HFFc6 (cell line): ENCODE results near the gene NDN. TPM values are rescaled to one million over a fixed set of nuclear protein-coding genes. Genes with fewer than 3 reads are reported as not detected.
A peak's percentile ranks its signal among the peaks of the same experiment; 100 is the strongest.

ENCODE experiments used
- DNase-seq: peaks from one replicate; pipeline ENCODE4 v3.0.0-alpha.2; 2018
- H3K27ac Mint-ChIP-seq: 2 replicates; pipeline ENCODE4 v1.8.0; 2020; ENCODE audit warnings: mild to moderate bottlenecking, mixed read lengths
- H3K27me3 Mint-ChIP-seq: 2 replicates; pipeline ENCODE4 v1.8.0; 2021; ENCODE audit warnings: mild to moderate bottlenecking, moderate library complexity, mixed read lengths; ENCODE audit not compliant: insufficient read depth
- H3K36me3 Mint-ChIP-seq: 2 replicates; pipeline ENCODE4 v1.8.0; 2021; ENCODE audit warnings: low read depth, mixed read lengths
- H3K4me1 Mint-ChIP-seq: 2 replicates; pipeline ENCODE4 v1.8.0; 2020; ENCODE audit warnings: low read depth, mixed read lengths
- H3K4me3 Mint-ChIP-seq: 2 replicates; pipeline ENCODE4 v1.8.0; 2020; ENCODE audit warnings: mild to moderate bottlenecking, moderate library complexity, mixed read lengths
- H3K9me3 Mint-ChIP-seq: 2 replicates; pipeline ENCODE4 v1.8.0; 2020; ENCODE audit warnings: mild to moderate bottlenecking, mixed read lengths
- CTCF ChIP-seq: fragments of 200-600 bp; sonication (generic); IDR thresholded peaks from 2 replicates; pipeline ENCODE4 v1.5.0; 2021; ENCODE audit warnings: antibody characterized with exemption, mild to moderate bottlenecking
- total RNA-seq, 6 experiments: library from RNA; stranded (reverse); fragmentation: NEBNext Ultra II Directional; extraction: Animal tissue kit (Norgen Biotek cat#: 25700); gene quantifications; 2 replicates in 1 of 6; 3 replicates in 5 of 6; pipeline ENCODE4 v1.2.3, GENCODE V29; 2021

Gene NDN
- total RNA-seq, 6 experiments from 2014 or later: not detected

DNA sequence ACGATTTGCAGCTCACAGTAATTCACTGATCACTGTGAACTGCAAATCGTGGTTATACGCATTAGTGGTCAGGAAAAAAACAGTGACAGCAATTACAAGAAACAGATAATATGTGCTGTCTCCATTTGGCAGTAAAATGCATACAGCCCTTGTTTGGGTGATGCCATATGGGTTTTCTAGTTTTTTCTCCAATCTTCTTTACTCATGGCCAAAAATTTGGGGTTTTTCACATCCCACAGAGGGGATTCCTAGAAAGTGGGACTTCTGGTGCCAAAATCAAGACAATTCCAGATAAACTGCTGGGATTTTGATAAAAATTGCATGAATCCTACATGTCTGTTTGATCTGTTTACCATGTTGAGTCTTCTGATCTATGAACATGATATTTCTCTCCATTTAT, 15.6 kb downstream of the NDN start:
- no peak for DNase-seq
- H3K27me3 Mint-ChIP-seq: no peaks in the 10 kb centered on the region
- H3K27ac Mint-ChIP-seq: no peak overlapping the region
- H3K4me1 Mint-ChIP-seq: no peaks in the 10 kb centered on the region
- no peak overlapping the region for H3K4me3 Mint-ChIP-seq
- TF ChIP-seq CTCF: no peak
- H3K9me3 Mint-ChIP-seq: peaks cover 16% of the 10 kb centered on the region
- no peaks in the 10 kb centered on the region for H3K36me3 Mint-ChIP-seq

GRCh38 chr15:23670970-23671369, 16.1 kb downstream of the NDN start:
- TF ChIP-seq CTCF: no peak
- Mint-ChIP-seq H3K4me1 (no peaks in the 10 kb centered on the region), H3K27me3 (no peaks in the 10 kb centered on the region), H3K27ac (no peak overlapping the region), H3K9me3 (peaks cover 16% of the 10 kb centered on the region), H3K36me3 (no peaks in the 10 kb centered on the region), H3K4me3 (no peak overlapping the region)
- DNase-seq: no peak

DNA sequence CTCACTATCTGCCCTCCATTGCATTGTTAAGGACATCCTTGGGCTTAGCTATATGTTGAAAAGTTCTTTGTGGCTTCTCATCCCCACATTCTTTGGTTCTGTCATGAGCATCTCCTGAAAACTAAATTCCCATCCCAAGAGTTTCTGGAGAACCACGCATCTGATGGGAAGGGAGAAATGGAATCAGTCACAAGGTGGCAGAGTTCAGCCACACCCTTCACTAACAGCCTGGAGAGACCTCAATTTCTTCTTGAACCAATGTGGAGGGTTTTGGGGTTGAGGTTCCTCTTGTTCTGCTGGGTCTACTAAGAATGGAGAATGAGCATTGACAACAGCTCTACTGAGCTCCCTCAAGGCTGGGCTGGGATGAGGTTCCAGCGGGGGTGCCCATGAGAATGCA, 23.9 kb downstream of the NDN start:
- no peak for DNase-seq
- H3K9me3 Mint-ChIP-seq: peaks cover 16% of the 10 kb centered on the region
- no peak for TF ChIP-seq CTCF
- no peaks in the 10 kb centered on the region for H3K4me1 Mint-ChIP-seq
- H3K4me3 Mint-ChIP-seq: no peak overlapping the region
- H3K36me3 Mint-ChIP-seq: no peaks in the 10 kb centered on the region
- no peaks in the 10 kb centered on the region for H3K27me3 Mint-ChIP-seq
- no peak overlapping the region for H3K27ac Mint-ChIP-seq

GRCh38 chr15:23648920-23649515, 38.1 kb downstream of the NDN start:
- Mint-ChIP-seq H3K4me1 (no peaks in the 10 kb centered on the region), H3K36me3 (no peaks in the 10 kb centered on the region), H3K27me3 (no peaks in the 10 kb centered on the region), H3K27ac (no peak overlapping the region), H3K9me3 (peaks cover 4% of the 10 kb centered on the region; the same call in 1 of the 2 replicates), H3K4me3 (no peak overlapping the region)
- DNase-seq: no peak
- peak; percentile 75 for TF ChIP-seq CTCF

DNA sequence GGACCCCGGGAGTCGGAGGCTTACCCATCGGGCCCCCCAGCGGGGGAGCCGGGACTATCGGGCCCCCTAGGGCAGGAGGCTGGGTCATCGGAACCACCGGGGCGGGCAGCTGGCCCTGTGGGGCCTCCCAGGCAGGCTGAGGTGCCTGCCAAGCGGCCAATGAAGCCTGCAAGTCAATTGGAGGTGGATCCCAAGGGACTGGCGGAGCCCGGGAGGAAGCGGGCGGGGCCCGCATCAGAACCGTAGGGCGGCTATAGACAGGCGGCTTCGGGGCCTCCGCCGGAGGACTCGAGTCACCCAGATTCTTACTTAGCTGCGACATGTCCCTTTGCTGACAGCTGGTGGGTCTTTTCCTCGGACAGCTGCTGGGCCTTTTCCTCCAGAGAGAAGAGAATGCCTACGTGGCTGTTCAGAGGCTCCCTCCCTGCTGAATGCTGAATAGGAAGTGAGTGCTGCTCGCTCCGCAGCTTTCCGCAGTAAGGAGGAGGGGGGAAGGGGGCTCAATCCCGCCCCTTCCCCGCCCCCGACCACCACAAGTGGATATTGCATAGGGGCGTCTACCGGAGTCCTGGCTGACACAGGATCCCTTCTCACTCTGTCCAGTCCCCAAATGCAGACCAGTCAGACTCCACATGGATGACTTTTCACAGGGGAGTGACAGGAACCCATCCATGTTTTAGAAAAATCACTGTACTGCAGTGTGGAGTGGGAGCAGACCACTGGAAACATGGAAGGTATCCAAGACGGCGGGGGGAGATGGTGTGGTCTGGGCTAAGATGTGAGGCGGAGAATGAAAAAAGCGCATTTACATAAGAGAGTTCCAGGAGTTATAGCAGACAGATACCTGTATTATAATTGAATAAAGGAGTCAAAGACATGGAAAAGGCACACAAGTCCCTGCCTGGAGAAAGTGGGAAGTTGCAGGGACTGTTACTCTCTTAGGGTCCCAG, 39.4 kb downstream of the NDN start, which contains the start of gene MAGEL2:
Gene MAGEL2, minus strand, starts transcription at position 447 of the 950 bp plus-strand sequence. Its CDS starts 125 bp downstream, at position 322.
- Mint-ChIP-seq H3K9me3 (peaks cover 4% of the 10 kb centered on the region; the same call in 1 of the 2 replicates), H3K4me3 (no peak within 1 kb of the TSS), H3K27ac (no peak within 1 kb of the TSS), H3K27me3 (no peaks in the 10 kb centered on the region), H3K4me1 (peaks cover 3% of the 10 kb centered on the region; the same call in 1 of the 2 replicates), H3K36me3 (no peaks in the 10 kb centered on the region)
- no peak for DNase-seq
- TF ChIP-seq CTCF: no peak
